HepG2 (cell line): Measurements from ENCODE around the gene GJA3. TPM values are rescaled to one million over a fixed set of nuclear protein-coding genes. Genes with fewer than 3 reads are reported as not detected.

Experiments
- CHD2 ChIP-seq: IDR thresholded peaks from 2 replicates; pipeline ENCODE4 v1.6.1; 2011; ENCODE audit warnings: low read depth, low read length, improper control_type of control experiment
- CSRNP1 ChIP-seq: sonication (generic); formaldehyde crosslinking; IDR thresholded peaks from 2 replicates; pipeline ENCODE4 v1.8.1; 2023; ENCODE audit warnings: mild to moderate bottlenecking, missing genetic modification reagents
- HNF1A ChIP-seq, 2 experiments: sonication (generic) in 1 of 2; formaldehyde crosslinking in 1 of 2; IDR thresholded peaks; 2 replicates each; pipeline versions ENCODE4 v1.4.0 to v1.6.1; 2016 to 2020; ENCODE audit warnings: borderline replicate concordance in 1 of 2, low read depth in 1 of 2, mild to moderate bottlenecking in 1 of 2, missing genetic modification reagents in 1 of 2
- IKZF1 ChIP-seq: fragments of 450-650 bp; IDR thresholded peaks from 2 replicates; pipeline ENCODE4 v1.7.1; 2016
- KDM3A ChIP-seq: IDR thresholded peaks from 2 replicates; pipeline ENCODE4 v1.6.1; 2018; ENCODE audit warnings: low read depth, missing compliant biosample characterization
- ZBTB4 ChIP-seq: sonication (generic); formaldehyde crosslinking; IDR thresholded peaks from 2 replicates; pipeline ENCODE4 v1.4.0; 2020; ENCODE audit warnings: missing genetic modification reagents, mild to moderate bottlenecking, borderline replicate concordance
- ZFP62 ChIP-seq: sonication (generic); formaldehyde crosslinking; IDR thresholded peaks from 2 replicates; pipeline ENCODE4 v1.4.0; 2020; ENCODE audit warnings: missing genetic modification reagents
- ZMAT3 ChIP-seq: sonication (generic); formaldehyde crosslinking; conservative IDR thresholded peaks from 2 replicates; pipeline ENCODE4 v1.7.0; 2021; ENCODE audit warnings: missing genetic modification reagents
- ZMYM3 ChIP-seq: sonication (generic); formaldehyde crosslinking; IDR thresholded peaks from 2 replicates; pipeline ENCODE4 v1.5.1; 2020; ENCODE audit warnings: mild to moderate bottlenecking, missing genetic modification reagents
- ZNF552 ChIP-seq: sonication (generic); formaldehyde crosslinking; IDR thresholded peaks from 2 replicates; pipeline ENCODE4 v1.9.0; 2022; ENCODE audit warnings: missing genetic modification reagents, mild to moderate bottlenecking, borderline replicate concordance
- ZNF883 ChIP-seq: sonication (generic); formaldehyde crosslinking; IDR thresholded peaks from 2 replicates; pipeline ENCODE4 v1.5.1; 2020; ENCODE audit warnings: mild to moderate bottlenecking, missing genetic modification reagents; ENCODE audit errors: not compliant biosample characterization
- polyA plus RNA-seq, 8 experiments: library from polyadenylated mRNA; depleted of rRNA in 3 of 8; stranded (reverse) in 7 of 8; unstranded in 1 of 8; fragments of >200 nt; fragmentation: Illumina TruSeq in 4 of 8; extraction: Trizol in 4 of 8; gene quantifications; 2 replicates each; pipeline versions ENCODE4 v1.2.1 to v1.2.3, GENCODE V29; 2011 to 2016; ENCODE audit warnings: low read depth in 4 of 8, missing spikeins in 1 of 8, mixed read lengths in 1 of 8; ENCODE audit not compliant: insufficient read depth in 1 of 8
- total RNA-seq, 5 experiments: library from RNA; depleted of rRNA; stranded (reverse); fragments of >200 nt; fragmentation: Illumina TruSeq; extraction: Trizol; gene quantifications; 2 replicates each; pipeline ENCODE4 v1.2.3, GENCODE V29; 2016; ENCODE audit warnings: low read depth in 1 of 5
- TF ChIP-seq, protein P1 (sequence below): sonication (generic); formaldehyde crosslinking; conservative IDR thresholded peaks from 2 replicates; pipeline ENCODE4 v1.8.0; 2022; ENCODE audit warnings: mild to moderate bottlenecking, moderate library complexity, missing genetic modification reagents
- TF ChIP-seq, protein P2 (sequence below): sonication (generic); formaldehyde crosslinking; IDR thresholded peaks from 2 replicates; pipeline ENCODE4 v1.8.1; 2023; ENCODE audit warnings: mild to moderate bottlenecking, inconsistent platforms, moderate library complexity, missing genetic modification reagents, borderline replicate concordance

Gene GJA3
- total and polyA plus RNA-seq, 2 of the 13 experiments (the other 11 are each of a cell fraction or from before 2014, with no cell fraction given): 0.04 TPM

- TF ChIP-seq HNF1A (IDR thresholded peaks at IDR 0.05; ENCODE audit: low read depth) (no peak), HNF1A (CRISPR knock-in tag; IDR thresholded peaks at IDR 0.05; ENCODE audit: borderline replicate concordance) (peak; percentile 20), ZFP62 (CRISPR knock-in tag) (no peak), ZBTB4 (CRISPR knock-in tag) (peak; percentile 46; the same call in 1 of the 2 replicates), ZNF552 (CRISPR knock-in tag) (0 out of 2 replicates have a peak, but pooled peaks have one; percentile 39), CHD2 (no peak), CSRNP1 (CRISPR knock-in tag) (peak; percentile 61; the same call in 1 of the 2 replicates), ZNF883 (CRISPR knock-in tag) (peak; percentile 58), IKZF1 (no peak), KDM3A (CRISPR knock-in tag) (no peak), ZMAT3 (peak; percentile 85; the same call in 1 of the 2 replicates), ZMYM3 (CRISPR knock-in tag) (0 out of 2 replicates have a peak, but pooled peaks have one; percentile 53)
- TF ChIP-seq, protein P1, sequence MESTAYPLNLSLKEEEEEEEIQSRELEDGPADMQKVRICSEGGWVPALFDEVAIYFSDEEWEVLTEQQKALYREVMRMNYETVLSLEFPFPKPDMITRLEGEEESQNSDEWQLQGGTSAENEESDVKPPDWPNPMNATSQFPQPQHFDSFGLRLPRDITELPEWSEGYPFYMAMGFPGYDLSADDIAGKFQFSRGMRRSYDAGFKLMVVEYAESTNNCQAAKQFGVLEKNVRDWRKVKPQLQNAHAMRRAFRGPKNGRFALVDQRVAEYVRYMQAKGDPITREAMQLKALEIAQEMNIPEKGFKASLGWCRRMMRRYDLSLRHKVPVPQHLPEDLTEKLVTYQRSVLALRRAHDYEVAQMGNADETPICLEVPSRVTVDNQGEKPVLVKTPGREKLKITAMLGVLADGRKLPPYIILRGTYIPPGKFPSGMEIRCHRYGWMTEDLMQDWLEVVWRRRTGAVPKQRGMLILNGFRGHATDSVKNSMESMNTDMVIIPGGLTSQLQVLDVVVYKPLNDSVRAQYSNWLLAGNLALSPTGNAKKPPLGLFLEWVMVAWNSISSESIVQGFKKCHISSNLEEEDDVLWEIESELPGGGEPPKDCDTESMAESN (CRISPR knock-in tag): peak; percentile 41; the same call in 1 of the 2 replicates
- TF ChIP-seq, protein P2, sequence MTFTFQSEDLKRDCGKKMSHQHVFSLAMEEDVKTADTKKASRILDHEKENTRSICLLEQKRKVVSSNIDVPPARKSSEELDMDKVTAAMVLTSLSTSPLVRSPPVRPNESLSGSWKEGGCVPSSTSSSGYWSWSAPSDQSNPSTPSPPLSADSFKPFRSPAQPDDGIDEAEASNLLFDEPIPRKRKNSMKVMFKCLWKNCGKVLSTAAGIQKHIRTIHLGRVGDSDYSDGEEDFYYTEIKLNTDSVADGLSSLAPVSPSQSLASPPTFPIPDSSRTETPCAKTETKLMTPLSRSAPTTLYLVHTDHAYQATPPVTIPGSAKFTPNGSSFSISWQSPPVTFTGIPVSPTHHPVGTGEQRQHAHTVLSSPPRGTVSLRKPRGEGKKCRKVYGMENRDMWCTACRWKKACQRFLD (CRISPR knock-in tag): no peak
Measured at GRCh38 chr13:20127562-20128458, 33.0 kb downstream of the GJA3 start (continued).
